Mesendoderm (in vitro differentiated cells): ENCODE data around the gene BRD9.
"Not testable (repeated sequence)": the region's sequence is repeated elsewhere in the genome, so short reads cannot be mapped to it uniquely, and the experiment has no call there.

ENCODE experiments used
- DNase-seq: peaks from one replicate; pipeline ENCODE4 v3.0.0; 2013
- H2AK5ac ChIP-seq: 2 replicates; pipeline ENCODE4 v1.6.1; 2013; ENCODE audit warnings: low read length, inconsistent platforms
- H2BK120ac ChIP-seq: 2 replicates; pipeline ENCODE4 v1.6.1; 2013; ENCODE audit warnings: low read depth, mild to moderate bottlenecking, low read length, moderate library complexity, mixed read lengths
- H2BK15ac ChIP-seq: replicated peaks from 2 replicates; pipeline ENCODE4 v1.6.1; 2013; ENCODE audit warnings: low read depth, mild to moderate bottlenecking, moderate library complexity
- H2BK5ac ChIP-seq: 2 replicates; pipeline ENCODE4 v1.6.1; 2013; ENCODE audit warnings: low read length, inconsistent platforms
- H3K18ac ChIP-seq: 2 replicates; pipeline ENCODE4 v1.6.1; 2013; ENCODE audit warnings: mild to moderate bottlenecking, low read length, mixed read lengths
- H3K23ac ChIP-seq: one replicate; pipeline ENCODE4 v1.6.1; 2013; ENCODE audit warnings: low read length
- H3K27ac ChIP-seq: 2 replicates; pipeline ENCODE4 v1.5.1; 2013; ENCODE audit warnings: low read depth, mild to moderate bottlenecking, inconsistent platforms, low read length, moderate library complexity
- H3K27me3 ChIP-seq: 2 replicates; pipeline ENCODE4 v1.6.1; 2013; ENCODE audit warnings: low read length, control low read depth, mild to moderate bottlenecking, inconsistent platforms; ENCODE audit not compliant: insufficient read depth, poor library complexity
- H3K36me3 ChIP-seq: 2 replicates; pipeline ENCODE4 v1.6.1; 2013; ENCODE audit warnings: low read length, inconsistent platforms; ENCODE audit not compliant: control insufficient read depth, insufficient read depth
- H3K4ac ChIP-seq: one replicate; pipeline ENCODE4 v1.6.1; 2013; ENCODE audit warnings: low read depth, mild to moderate bottlenecking, low read length, moderate library complexity
- H3K4me1 ChIP-seq: 2 replicates; pipeline ENCODE4 v1.6.1; 2013; ENCODE audit warnings: low read depth, low read length, inconsistent platforms; ENCODE audit not compliant: control insufficient read depth
- H3K4me2 ChIP-seq: 2 replicates; pipeline ENCODE4 v1.6.1; 2013; ENCODE audit warnings: low read length
- H3K4me3 ChIP-seq: 2 replicates; pipeline ENCODE4 v1.5.1; 2013; ENCODE audit warnings: mild to moderate bottlenecking, low read length
- H3K56ac ChIP-seq: one replicate; pipeline ENCODE4 v1.6.1; 2013; ENCODE audit warnings: low read length
- H3K79me1 ChIP-seq: 2 replicates; pipeline ENCODE4 v1.6.1; 2013; ENCODE audit warnings: low read length, inconsistent platforms
- H3K79me2 ChIP-seq: 2 replicates; pipeline ENCODE4 v1.6.1; 2013; ENCODE audit warnings: mild to moderate bottlenecking, low read length; ENCODE audit not compliant: control insufficient read depth, insufficient read depth
- H3K9ac ChIP-seq: 2 replicates; pipeline ENCODE4 v1.6.1; 2013; ENCODE audit warnings: low read length, inconsistent platforms
- H4K5ac ChIP-seq: one replicate; pipeline ENCODE4 v1.6.1; 2013; ENCODE audit warnings: low read length
- H4K8ac ChIP-seq: one replicate; pipeline ENCODE4 v1.6.1; 2013; ENCODE audit warnings: low read depth, mild to moderate bottlenecking, control low read depth, low read length, moderate library complexity
- WGBS: extraction: QIAGEN DNeasy Blood & Tissue Kit; methylation state at CpG from one replicate; pipeline ENCODE4 v1.1.7; 2013; ENCODE audit warnings: low lambda C conversion rate, missing lambda C conversion rate; ENCODE audit not compliant: insufficient coverage; ENCODE audit errors: extremely low coverage; 5-methylcytosine and 5-hydroxymethylcytosine counted together

The BRD9 gene

DNA sequence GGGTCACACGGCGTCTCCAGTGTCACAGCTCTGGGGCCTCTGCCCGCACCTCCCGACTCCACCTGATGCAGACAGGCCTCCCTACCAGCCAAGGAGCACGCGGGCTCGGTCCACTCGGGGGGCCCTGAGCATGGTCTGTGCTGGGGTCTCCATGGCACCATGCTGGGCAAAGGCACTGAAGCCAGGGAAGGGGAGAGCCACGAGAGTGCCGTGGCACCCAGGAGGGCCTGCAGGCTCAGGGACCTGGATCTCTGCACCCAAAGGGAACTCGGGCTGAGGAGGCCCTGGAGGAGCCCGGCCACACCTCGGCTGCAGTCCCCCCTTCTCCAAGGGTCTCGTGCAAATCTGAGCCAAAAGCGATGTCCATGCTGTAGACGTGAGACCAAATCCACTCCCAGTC is 48.2 kb downstream of the BRD9 start:
- DNase-seq, H3K23ac ChIP-seq, H3K36me3 ChIP-seq, H3K9ac ChIP-seq, H2BK120ac ChIP-seq, H3K4me2 ChIP-seq, H3K56ac ChIP-seq, H2BK15ac ChIP-seq, H3K4ac ChIP-seq, H3K4me1 ChIP-seq, H3K27me3 ChIP-seq, H3K4me3 ChIP-seq, H3K27ac ChIP-seq, H2AK5ac ChIP-seq, H3K18ac ChIP-seq, H4K8ac ChIP-seq, H4K5ac ChIP-seq, H3K79me1 ChIP-seq, H2BK5ac ChIP-seq, H3K79me2 ChIP-seq: not testable (repeated sequence)
- WGBS, result no CpG with 5 or more reads among the region's 16 CpGs

DNA sequence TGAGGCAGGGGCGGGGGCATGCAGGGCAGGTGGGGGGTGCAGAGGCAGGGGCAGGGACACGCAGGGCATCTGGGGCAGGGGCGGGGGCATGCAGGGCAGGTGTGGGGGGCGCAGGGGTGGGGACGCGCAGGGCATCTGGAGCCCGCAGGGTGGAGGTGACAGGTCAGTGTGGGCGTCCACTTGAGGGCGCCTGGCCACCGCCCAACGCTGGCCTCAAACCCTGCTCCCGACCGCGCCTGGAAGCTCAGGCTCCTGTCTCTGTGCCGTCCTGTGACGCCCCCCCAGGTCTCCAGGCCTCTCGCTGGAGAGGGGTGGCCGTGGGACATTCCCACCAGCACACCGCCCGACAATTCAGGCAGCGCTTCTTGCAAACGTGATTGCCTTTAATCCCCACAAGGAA is 48.7 kb downstream of the BRD9 start:
- not testable (repeated sequence) for H3K4ac ChIP-seq, H3K27ac ChIP-seq, H2BK15ac ChIP-seq, H3K56ac ChIP-seq, H3K4me2 ChIP-seq, H3K79me1 ChIP-seq, H3K9ac ChIP-seq, H3K36me3 ChIP-seq, H3K23ac ChIP-seq, H2AK5ac ChIP-seq, H4K5ac ChIP-seq, H3K18ac ChIP-seq, H3K4me3 ChIP-seq, H2BK5ac ChIP-seq, H3K4me1 ChIP-seq, DNase-seq, H3K79me2 ChIP-seq, H4K8ac ChIP-seq, H3K27me3 ChIP-seq, H2BK120ac ChIP-seq
- WGBS, result no CpG with 5 or more reads among the region's 22 CpGs

DNA sequence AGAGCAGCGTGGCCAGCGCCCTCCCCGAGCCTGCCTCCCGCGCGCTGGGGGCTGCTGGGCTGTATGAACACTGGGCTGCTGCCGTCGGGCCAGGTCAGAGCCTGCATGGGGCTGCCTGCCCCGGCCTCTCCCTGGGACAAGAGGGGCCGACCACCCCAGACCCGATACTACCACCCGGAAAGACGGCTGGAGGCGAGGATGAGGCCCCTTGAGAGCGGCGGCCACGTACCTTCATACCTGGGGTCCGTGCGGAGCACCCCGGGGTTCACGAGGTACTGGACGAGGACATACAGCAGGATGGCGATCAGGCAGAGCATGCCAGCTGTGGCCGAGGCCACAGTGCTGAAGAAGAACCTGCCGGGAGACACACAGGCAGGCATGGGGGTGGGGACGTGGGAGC is 49.2 kb downstream of the BRD9 start:
- H3K23ac ChIP-seq, H3K4me3 ChIP-seq, H2AK5ac ChIP-seq, H4K5ac ChIP-seq, H3K27me3 ChIP-seq, H2BK120ac ChIP-seq, H4K8ac ChIP-seq, H3K79me2 ChIP-seq, H3K9ac ChIP-seq, H3K18ac ChIP-seq, H2BK5ac ChIP-seq, H3K27ac ChIP-seq, DNase-seq, H2BK15ac ChIP-seq, H3K79me1 ChIP-seq, H3K4ac ChIP-seq, H3K36me3 ChIP-seq, H3K56ac ChIP-seq, H3K4me1 ChIP-seq, H3K4me2 ChIP-seq: not testable (repeated sequence)
- no CpG with 5 or more reads among the region's 26 CpGs for WGBS

DNA sequence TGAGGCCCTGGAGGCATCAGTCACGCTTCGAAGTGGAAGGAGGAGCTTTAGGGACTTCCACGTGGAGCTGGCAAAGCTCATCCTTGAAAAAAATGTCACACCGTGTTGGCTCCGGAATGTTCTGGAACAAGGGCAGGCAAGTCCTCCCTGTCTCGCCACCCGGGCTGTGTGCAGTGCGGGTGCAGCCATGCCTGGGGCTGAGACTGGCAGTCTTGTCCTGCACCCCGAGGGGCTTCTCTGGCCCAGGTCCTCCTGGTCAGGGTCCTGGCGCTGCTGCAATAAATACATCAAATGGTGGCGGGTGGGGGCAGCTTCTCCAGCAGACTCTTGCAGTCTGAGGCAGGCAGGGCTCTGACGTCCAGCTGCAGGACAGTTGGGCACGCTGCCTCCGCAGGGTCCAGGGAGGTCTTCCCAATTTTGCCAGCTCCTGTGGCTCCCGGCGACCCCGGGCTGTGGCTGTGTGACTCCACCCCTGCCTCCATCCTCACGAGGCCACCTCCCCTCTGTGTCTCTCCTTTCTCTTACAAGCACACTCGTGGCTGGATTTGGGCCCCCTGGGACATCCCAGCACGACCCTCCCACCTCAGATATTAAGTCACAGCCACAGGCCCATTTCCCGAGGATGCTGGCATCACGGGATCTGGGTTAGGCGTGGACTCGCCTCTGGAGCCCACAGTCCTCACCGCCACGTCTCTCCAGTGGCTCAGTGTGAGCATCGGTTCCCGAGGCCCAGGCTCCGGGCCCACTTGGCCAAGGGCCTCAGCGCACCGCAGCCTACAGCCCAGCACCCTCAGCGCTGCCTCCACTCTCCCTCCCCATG is 50.0 kb downstream of the BRD9 start:
- not testable (repeated sequence) for H2BK15ac ChIP-seq, H2BK120ac ChIP-seq, H2AK5ac ChIP-seq, H3K23ac ChIP-seq, H3K4me1 ChIP-seq, H2BK5ac ChIP-seq, H3K79me2 ChIP-seq, H3K18ac ChIP-seq, H3K36me3 ChIP-seq, H3K79me1 ChIP-seq, DNase-seq, H3K4me2 ChIP-seq, H3K9ac ChIP-seq, H3K4ac ChIP-seq, H3K4me3 ChIP-seq, H3K56ac ChIP-seq, H4K5ac ChIP-seq, H4K8ac ChIP-seq, H3K27ac ChIP-seq, H3K27me3 ChIP-seq
- no CpG with 5 or more reads among the region's 32 CpGs for WGBS

DNA sequence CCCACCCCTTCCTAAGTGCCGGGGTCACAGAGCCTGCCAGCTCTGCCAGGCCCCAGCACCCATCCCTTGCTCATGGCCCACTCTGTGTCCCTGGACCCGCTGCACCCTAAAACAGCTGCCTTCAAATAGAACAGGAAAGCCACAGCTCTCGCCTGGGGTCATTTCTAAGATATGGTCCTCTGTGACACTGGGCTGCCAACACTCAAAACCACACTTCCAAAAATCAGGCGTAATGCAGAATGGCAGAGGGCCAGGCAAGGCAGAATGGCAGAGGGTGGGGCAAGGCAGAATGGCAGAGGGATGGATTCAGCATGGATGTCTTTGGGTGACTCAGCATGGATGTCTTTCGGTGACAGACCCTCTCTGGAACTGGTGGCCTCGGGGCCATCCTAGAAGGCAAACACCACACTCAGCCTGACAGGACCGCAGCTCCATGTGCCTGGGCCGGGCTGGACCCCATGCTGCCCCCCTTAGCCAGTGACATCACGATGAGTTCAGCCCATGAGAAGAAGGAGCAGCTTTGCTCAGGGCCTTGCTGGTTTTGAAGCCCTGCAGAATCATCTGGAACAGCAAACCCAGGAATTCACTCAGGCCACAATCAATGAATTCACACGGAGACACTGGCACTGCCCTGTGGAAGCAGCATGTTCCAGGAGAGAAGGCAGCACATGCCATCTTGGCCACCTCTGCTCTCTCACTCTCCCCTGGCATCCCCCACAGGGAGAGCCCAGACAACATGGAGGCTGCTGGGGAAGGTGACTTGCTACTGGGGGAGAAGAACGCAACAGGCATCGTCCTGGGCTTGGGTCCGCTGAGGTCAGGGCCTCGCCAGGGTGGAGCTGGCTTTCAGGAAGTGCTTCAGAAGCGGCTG is 50.8 kb downstream of the BRD9 start:
- H2BK15ac ChIP-seq, H3K23ac ChIP-seq, H3K4ac ChIP-seq, H3K4me2 ChIP-seq, DNase-seq, H2BK5ac ChIP-seq, H2BK120ac ChIP-seq, H3K27ac ChIP-seq, H3K9ac ChIP-seq, H3K79me2 ChIP-seq, H3K18ac ChIP-seq, H3K4me3 ChIP-seq, H3K4me1 ChIP-seq, H3K36me3 ChIP-seq, H4K5ac ChIP-seq, H3K27me3 ChIP-seq, H3K56ac ChIP-seq, H3K79me1 ChIP-seq, H2AK5ac ChIP-seq, H4K8ac ChIP-seq: not testable (repeated sequence)
- no CpG with 5 or more reads among the region's 15 CpGs for WGBS
